HG02852 (cell line): ENCODE results near the gene KCNJ1.
A peak's percentile ranks its signal among the peaks of the same experiment; 100 is the strongest.

Source experiments
- ATAC-seq: cut with Tn5 transposase; IDR thresholded peaks from one replicate; pipeline ENCODE4 v1.9.1; 2021; ENCODE audit warnings: mild to moderate bottlenecking, moderate library complexity; ENCODE audit not compliant: unreplicated experiment

KCNJ1 gene

DNA sequence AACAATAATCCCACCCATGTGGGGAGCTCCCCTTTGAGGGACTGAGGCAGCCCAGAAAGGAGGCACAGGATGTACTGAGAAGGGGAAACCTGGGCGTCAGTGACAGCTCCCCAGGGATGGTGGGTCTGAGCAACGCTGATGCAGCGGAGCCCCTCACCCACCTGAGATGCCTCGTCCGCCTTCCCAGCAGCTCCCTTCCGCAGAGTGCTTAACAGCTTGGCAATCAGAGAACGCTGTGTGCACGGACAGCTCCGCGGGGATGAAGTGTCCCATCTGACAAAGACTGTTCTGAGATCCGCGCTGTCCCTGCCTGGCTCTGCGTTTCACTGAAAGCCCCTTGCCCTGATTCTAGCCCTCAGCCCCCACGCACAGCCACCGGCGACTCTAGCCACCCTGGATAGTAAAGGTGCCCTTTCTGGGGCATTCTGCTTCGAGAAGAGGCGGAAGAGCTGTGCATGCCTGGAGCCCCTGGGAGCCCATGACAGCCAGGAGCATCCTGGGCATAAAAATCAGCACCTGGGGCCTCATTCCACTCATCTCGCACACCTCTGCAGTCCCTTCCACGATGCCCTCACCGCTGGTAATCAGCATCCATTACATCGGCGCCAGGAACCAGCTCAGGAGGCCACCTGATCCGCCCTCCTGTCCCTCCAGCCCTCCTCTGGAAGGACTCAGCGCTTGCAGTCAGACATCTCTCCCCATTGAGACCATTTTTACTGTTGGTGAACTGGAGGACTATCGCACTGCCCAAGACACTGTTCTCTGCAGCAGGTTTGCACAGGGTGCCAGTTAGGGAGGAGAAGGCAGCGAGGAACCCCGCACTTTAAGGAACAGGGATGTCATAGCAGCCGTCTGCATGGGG lies 34.8 kb upstream of the KCNJ1 start:
- ATAC-seq, result no peak

DNA sequence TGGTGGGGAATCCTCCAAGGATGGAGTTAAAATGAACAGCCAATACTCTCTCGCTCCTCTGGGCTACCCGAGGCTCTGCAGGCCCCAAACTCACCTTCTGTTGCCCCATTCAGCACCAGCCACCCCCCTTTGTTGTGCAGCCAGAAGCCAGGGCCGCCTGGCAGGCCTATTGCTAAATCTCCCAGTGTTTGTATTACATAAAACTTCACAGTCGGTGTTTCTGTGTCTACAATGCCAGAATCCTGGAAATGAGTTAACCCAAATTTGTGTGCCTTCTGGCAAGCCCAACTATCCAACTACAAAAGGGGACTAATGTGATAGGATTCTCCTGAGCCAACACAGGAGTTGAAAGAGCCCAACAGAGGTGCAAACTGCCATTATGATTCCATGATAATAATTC lies 33.4 kb upstream of the KCNJ1 start:
- ATAC-seq, result no peak

DNA sequence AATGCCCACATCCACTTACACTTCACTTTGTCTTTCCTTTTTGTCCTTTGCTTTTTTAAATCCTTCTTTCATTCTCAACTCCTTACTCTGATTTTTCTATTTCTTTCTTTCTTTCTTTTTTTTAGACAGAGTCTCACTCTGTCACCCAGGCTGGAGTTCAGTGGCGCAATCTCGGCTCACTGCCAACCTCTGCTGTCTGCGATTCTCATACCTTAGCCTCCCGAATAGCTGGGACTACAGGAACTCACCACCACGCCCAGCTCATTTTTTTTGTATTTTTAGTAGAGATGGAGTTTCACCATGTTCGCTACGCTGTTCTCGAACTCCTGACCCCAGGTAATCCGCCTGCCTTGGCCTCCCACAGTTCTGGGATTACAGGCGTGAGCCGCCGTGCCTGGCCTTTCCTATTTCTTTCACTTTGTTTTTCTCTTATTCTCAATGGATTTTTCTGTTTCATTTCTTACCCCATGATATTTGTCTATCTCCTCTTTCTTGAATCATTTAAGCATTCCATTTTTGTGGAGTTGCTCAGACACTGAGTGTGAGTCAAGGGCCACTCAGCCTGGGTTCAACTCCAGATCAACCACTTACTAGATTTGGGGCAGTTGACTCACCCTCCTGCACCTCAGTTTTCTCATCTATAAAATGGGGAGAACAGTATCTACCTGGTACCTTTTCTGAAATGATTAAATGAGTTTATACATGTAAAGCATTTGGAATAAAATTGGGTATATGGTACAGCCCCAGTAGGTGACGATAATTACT lies 31.7 kb upstream of the KCNJ1 start:
- no peak for ATAC-seq

DNA sequence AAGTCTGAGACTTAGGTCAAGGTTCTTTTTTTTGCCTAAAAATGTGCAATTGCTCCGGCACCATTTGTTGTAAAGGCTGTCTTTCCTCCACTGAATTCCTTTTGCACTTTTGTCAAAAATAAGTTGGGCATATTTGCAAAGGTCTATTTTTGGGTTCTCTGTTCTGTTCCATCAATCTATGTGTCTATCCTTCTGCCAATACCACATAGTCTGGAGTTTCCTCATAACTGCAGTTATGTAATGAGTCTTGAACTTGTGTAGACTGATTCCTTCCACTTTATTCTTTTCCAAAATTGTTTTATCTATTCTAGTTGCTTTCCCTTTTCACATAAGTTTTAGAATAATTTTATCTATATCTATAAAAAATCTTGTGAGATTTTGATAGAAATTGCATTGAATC lies 30.7 kb upstream of the KCNJ1 start:
- ATAC-seq, result no peak

DNA sequence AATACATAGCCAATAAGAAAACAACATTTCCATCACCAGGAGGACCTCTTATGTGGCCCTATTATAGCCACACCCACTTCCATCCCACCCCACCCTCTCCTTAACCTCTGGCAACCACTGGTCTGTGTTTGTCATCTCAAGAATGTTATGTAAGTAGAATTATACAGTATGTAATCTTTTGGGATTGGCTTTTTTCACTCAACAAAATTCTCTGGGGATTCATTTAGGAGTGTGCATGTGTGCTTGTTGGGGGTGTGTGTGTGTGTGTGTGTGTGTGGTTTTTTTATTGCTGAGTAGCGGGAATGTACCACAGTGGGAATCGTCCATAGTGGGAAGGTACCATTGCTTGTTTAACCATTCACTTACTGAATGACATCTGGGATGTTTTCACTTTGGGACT lies 29.3 kb upstream of the KCNJ1 start:
- ATAC-seq, result no peak

DNA sequence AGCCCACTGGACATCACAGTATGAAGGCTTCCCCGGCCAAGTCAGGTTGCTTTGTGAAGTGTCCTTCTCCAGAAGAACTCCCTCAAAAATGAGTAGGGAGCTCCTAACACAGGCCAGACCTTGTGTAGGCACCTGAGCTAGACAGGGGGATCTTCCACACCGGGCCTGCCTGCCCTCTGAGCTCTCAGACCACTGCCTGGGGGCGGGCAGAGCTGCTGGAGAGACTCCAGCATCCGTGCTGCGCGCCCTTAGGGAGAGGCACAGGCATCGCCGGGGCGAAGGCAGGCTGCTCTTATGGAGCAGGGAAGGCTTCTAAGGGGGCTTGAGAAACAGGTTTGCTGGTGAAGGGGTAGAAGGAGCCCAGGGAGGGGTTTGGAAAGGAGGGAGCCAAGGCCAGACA lies 28.4 kb upstream of the KCNJ1 start:
- ATAC-seq, result no peak

DNA sequence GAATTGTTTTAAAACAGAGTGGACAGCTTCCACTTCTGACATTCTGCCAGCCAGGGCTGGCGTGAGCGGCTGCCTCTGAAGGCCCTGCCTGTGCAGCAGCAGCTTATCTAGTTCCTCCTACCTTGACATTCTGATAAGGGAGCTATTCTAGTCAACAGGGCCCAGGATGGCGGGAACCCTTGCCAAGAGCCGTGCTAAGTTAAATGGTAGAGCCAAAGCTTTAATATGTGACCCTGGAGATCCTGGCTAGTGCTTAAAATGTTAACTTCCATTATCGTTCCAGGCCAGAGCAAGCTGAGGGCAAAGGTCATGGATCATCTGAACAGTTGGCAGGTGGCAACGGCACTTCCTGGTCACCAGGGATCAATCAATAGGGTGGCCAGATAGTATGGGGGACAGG lies 27.6 kb upstream of the KCNJ1 start:
- ATAC-seq, result no peak

DNA sequence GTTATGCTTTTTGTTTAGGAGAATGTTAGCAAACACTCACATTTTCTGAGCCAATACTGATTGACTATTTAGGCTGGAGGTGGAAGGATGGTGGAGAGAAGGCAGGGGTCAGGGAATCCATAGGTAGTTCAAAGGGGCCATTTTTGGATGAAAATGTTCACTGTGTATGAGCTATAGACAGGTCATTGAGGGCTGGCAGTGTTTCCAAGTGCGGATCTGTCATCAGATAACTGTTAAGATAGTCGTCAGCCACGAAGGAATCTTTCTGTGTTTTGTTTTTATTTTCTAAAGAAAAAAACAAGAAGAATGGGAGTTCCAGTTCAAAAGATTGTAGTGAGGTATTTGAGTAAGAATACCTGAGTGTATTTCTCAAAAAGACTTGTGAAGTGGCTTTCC lies 27.2 kb upstream of the KCNJ1 start:
- no peak for ATAC-seq

DNA sequence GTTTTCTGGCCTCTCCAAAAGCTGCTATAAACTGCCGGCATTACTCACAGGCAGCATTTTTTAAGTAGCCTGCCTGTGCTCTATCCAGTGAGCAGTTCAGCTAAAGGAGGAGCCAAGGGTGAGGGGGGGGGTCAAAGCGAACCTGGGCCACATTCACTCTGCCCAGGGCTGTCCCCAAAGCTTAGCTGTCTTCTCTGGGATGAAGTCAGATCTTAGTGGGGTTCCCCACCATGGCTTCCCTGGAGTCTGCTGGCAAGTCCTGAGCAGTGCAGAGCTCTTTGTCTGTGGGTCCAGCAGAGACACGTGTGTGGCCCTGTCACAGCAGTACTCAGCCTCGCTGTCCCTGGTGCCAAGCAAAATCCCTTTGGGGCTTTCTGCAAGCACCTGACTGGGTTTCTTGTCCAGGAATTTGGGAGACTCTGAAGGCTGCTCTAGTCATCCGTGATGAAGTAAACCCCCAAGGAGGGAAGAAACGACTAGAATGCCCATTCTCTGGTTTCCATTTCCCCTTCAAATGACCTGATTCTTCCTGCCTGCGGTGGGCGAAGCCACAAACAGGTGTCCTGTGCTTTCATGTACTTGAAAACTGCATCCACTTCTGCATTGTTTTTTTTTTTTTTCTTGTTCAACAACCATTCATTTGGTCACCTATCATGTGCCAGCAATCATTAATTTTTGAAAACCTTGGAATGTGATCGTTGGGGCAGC lies 26.6 kb upstream of the KCNJ1 start:
- ATAC-seq, result peak; percentile 66

DNA sequence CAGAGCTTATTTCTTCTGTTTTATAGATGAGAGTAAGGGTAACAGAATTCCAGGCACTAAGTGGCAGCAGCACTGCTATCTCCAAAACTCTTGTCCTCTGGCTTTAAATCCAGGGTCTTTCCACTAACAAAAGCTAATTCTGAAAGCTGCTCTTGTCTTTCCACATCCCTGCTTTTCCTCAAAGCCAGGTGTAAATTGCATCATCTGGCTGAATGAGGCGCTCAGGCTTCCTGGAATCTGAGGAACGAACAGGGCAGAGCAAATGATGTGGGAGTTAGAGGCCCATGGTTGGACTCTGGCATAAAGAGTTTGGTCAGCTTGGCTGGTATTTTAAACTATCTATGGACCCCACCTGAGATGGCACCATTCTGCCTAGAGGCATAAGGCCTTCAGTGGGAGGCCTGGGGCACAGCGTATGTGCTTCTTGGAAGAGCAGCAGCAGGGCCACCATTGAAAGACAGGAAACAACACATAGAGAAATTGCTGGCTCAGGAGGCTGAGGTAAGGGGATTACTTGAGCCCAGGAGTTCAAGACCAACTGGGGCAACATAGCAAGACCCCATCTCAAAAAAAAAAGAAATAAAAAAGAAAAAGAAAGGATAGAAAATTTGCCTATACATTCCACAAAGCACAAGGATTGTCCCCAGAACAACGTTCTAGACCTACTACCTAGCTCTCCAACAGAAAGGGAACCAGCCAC lies 25.9 kb upstream of the KCNJ1 start:
- no peak for ATAC-seq

DNA sequence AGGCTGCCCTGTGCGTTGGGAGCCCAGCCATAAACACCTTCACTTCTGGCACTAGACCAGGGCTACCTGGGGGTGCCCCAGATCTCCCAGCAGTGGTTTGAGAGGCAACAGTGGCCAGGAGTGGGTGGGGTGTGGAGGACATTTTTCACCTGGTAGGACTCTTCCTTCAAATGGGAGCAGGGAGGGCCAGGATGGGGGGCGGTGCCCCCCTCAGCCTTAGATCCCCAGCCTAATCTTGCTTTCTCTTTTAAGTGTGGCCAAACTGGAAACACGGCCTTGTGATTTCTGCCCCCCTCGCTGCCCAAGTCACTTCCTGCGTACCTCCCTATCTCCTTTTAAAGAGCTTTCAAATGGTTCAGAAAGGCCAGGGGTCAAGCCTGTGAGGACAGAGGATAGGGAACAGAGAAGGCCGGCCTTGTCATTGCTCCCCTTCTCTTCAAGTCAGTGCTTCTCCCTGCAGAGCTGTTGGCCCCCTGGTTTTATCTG lies 24.9 kb upstream of the KCNJ1 start:
- ATAC-seq, result no peak

DNA sequence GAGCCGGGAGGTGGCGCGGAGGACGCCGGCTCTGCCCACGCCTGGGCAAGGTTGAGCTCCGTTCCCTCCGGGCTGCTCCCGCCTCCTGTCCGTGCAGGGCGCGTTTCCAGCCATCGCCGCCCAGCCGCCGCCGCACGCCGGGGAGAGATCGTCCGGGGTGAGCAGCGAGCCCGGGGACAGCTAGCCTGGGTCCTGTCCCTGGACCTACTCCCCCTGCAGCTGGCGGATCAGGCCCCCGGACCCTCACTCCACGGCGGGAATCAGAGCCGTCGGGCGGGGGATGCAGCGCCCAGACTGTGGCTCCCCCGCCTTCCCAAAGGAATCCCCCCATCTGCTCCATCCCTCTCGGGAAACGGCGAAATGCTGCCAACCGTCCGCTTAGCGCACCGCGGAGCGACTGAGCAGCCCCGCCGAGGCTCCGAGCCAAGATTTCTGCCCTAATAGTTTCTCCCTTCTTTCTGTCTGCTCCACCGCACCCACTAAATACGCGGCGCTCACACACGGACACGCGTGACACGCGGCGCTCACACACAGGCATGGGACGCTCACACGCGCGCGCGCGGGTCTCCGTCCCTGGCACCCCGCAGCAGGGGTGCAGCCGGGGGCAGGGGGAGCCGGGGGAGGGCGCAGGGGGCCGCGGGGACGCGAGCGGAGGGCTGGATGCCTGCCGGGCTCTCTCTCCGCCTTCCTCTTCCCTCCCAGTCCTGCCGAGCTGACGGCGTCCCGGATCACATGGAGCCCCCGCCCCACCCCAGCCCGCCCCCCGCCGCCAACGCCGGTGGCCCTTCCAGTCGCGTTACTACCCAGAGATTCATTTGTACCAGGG lies 23.7 kb upstream of the KCNJ1 start, which contains the start of gene KCNJ5:
KCNJ5 (plus strand) TSS at position 814 of the 826 bp plus-strand sequence. CDS start 19,918 bp downstream, outside the sequence.
- no peak for ATAC-seq

DNA sequence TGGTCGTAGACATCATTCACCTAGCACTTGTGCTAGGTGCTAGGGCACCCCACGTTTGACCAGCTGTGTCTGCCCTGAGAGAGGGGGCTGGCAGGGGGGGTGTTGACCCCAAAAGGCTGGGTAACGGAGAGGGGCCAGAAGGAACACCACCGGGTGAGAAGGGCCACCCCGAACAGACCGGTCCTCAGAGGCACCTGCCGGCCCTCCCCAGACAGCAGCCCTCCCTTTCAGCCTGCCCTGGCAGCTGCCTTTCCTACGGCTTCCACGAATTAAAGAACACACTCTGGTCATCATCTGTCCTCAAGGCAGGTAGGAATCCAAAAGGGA lies 23.1 kb upstream of the KCNJ1 start:
- ATAC-seq, result no peak

DNA sequence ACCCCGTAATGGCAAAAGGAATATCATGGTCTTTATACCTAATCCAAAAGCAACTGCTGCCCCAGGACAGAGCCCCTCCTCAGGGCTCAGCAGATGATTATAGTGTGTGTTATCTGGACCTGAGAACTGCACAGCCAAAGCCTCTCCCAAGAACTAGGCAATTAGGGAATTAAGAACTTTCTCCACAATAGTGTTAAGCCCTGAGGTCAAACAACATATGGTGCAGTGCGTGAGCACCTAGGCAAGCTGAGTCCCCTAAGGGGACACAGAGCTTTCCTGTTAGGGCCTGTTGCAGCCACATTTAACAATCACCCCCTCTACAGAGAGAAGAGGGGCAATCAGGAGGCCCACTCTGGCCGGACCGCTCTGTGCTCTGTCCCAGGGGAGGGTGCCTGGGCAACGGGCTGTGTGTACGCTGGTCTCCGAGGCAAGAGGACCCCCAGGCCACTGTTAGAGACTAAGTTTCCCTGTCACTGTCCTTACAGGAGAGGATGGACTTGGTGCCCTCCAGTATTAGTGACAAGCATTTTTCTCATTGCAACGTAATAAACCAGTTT lies 22.6 kb upstream of the KCNJ1 start:
- ATAC-seq, result no peak

DNA sequence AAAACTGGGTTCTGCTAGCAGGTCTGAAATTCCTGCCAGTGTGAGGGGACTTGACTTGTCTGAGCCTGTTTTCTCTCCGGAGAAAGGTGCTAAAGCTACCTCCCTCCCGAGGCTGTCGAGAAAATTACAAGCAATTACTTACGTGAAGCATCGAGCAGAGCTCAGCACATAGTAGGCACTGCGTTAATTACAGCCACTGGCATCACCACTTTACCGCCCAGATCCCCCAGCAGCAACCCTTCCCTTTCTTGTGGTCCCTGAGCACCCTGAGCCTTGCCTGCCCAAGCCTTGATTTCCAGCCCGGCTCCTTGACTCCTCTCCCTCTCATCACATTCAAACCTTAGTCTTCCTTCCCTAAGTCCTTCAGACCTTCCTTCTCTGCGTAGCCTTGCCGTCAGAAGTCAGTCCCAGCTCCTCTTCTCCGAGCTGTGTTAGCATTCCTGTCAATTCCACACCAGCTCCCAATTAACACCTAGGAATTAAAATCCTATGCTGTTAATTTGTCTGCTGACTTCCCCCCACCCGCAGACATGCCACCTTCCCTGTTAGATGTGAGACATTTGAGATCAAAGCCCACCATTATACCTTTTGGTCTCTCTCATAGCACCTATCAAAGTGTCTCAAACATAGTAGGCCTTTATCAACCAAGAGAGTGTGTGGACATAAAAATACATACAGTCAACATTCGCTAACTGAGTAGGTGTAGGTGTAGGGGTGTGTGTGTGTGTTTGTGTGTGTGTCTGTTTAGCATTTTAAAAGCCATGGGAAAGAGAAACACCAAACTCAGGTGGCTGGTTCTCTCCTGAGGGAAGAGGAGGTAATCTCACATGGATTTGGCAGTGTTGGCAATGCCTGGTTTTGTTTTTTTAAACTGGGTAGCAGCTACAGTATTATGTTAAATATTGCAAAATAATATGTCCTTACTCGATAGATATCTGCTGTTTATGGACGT lies 21.2 kb upstream of the KCNJ1 start:
- ATAC-seq, result no peak

DNA sequence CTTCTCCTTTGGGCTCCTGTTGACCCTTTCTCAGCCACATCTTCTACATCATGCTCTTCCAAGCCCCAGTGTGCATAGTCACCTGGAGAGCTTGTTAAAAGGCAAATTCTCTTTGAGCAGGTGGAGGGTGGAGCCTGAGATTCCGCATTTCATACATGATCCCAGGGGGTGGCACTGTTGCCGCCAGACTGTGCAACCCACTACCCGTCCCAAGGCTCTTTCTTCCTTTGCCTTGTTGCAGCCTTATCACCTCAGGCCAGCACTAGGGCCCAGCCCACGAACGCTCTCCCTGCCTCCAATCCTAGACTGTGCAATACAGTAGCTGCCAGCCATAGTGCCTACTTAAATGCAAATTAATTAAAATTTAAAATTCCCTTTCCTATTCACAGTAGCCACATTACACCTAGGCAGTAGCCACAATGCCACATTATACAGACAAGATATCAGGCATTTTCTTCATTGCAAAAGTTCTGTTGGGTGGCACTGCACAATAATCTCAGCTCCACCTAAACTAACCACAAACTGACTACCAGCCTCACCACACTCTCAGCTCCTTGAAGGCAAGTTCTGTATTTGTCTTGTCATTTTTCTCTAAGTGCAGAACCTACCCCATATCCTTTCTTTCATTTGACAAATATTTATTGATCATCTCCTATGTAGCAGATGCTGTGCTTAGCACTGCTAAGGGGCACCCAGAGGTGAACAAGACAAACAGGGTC lies 19.5 kb upstream of the KCNJ1 start:
- ATAC-seq, result no peak

DNA sequence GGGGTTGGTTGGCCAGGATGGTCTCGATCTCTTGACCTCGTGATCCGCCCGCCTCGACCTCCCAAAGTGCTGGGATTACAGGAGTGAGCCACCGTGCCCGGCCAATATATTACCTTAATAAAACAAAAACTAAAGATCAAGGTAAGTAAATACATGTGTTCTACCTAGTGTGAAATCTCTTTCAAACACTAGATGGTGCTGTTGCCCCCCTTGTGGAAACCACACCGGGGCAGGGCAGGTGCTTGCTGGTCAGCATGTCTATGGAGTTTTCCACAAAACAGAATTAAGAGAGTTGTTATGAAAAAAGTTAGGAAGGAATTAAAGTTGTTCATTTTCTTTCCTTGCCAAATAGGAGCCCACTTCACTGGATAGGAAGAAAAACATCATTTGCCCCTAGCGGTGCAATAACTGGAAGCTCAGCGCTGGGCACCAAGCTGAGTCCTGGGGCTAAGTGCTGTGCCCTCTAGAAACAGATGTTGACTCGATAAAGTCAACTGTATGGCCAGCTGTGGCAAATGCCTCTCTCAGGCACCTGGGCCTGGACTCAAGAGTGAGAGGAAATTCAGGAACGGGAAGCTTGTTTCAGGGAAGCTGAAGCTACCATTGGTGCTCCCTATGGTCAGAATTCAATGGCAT lies 17.7 kb upstream of the KCNJ1 start:
- peak; percentile 82 for ATAC-seq

DNA sequence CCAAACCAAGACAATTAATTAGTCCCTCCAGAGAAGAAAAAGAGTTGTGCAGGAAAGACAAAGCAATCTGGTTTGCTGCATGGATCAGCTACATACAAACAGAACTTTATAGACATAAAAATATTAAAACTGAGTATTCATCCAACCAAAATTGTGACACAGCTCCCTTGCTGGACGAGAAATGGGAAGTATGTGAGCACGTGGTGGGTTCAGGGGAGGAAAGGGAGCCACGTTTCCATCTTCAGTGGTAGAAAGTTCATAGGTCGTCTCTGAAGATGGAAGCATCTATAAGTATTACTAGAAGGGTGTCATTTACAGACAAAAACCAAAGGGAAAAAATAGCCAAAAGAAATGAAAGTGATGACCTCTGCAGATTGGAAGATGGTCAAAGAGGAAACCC lies 17.0 kb upstream of the KCNJ1 start:
- no peak for ATAC-seq
